Thymus (tissue), 11 donors: Measurements from ENCODE around the gene TRIAP1. TPM values are rescaled to one million over a fixed set of nuclear protein-coding genes. Genes with fewer than 3 reads are reported as not detected.

ENCODE experiments used
- DNase-seq, 9 donors: peaks; one replicate each; pipeline ENCODE4 v3.0.0-alpha.2; 2013; ENCODE audit warnings: low spot score in 9 of 9, low read depth in 6 of 9, missing footprints in 1 of 9
- H3K27ac ChIP-seq, 2 donors: one replicate each; pipeline ENCODE4 v1.5.1; 2013; ENCODE audit warnings: control low read depth in 1 of 2, low read depth in 1 of 2, low read length in 1 of 2, mild to moderate bottlenecking in 1 of 2, moderate library complexity in 1 of 2
- H3K27me3 ChIP-seq, 2 donors: one replicate each; pipeline ENCODE4 v1.5.1; 2013; ENCODE audit warnings: low read length in 1 of 2; ENCODE audit not compliant: control insufficient read depth in 2 of 2, insufficient read depth in 1 of 2
- H3K36me3 ChIP-seq, 2 donors: one replicate each; pipeline ENCODE4 v1.5.1; 2013; ENCODE audit warnings: low read length in 1 of 2, mild to moderate bottlenecking in 1 of 2, moderate library complexity in 1 of 2; ENCODE audit not compliant: control insufficient read depth in 2 of 2, insufficient read depth in 2 of 2
- H3K4me1 ChIP-seq, 2 donors: one replicate each; pipeline ENCODE4 v1.5.1; 2013; ENCODE audit warnings: low read length in 2 of 2; ENCODE audit not compliant: control insufficient read depth in 2 of 2, insufficient read depth in 2 of 2
- H3K4me3 ChIP-seq, 2 donors: one replicate each; pipeline ENCODE4 v1.5.1; 2013; ENCODE audit warnings: low read length in 2 of 2, control low read depth in 1 of 2, mild to moderate bottlenecking in 1 of 2
- H3K9me3 ChIP-seq, 2 donors: one replicate each; pipeline ENCODE4 v1.5.1; 2013; ENCODE audit warnings: low read length in 1 of 2, mild to moderate bottlenecking in 1 of 2; ENCODE audit not compliant: control insufficient read depth in 2 of 2, insufficient read depth in 1 of 2
- WGBS: extraction: QIAGEN DNeasy Blood & Tissue Kit; methylation state at CpG from one replicate; pipeline ENCODE4 v1.1.7; 2013; 5-methylcytosine and 5-hydroxymethylcytosine counted together
- polyA plus RNA-seq: library from polyadenylated mRNA; stranded (reverse); fragments of 200-250 nt; gene quantifications from one replicate; pipeline ENCODE4 v1.2.3, GENCODE V29; 2013
- total RNA-seq: library from RNA; stranded (reverse); fragments of 120-200 nt; gene quantifications from one replicate; pipeline ENCODE4 v1.2.4, GENCODE V29; 2013
- donor health status: healthy.

TRIAP1 gene
- total and polyA plus RNA-seq, 2 donors, result 34.8 to 50.3 TPM

- Histone ChIP-seq H3K27ac (no peak overlapping the region), H3K36me3 (peaks cover 0 to 3% of the 10 kb centered on the region in 2 donors), H3K9me3 (no peaks in the 10 kb centered on the region), H3K4me3 (no peak overlapping the region), H3K4me1 (peaks cover 14 to 17% of the 10 kb centered on the region in 2 donors), H3K27me3 (no peaks in the 10 kb centered on the region)
- DNase-seq, result no peak
Observed at GRCh38 chr12:120472521-120472920, 26.3 kb upstream of the TRIAP1 start.

DNA sequence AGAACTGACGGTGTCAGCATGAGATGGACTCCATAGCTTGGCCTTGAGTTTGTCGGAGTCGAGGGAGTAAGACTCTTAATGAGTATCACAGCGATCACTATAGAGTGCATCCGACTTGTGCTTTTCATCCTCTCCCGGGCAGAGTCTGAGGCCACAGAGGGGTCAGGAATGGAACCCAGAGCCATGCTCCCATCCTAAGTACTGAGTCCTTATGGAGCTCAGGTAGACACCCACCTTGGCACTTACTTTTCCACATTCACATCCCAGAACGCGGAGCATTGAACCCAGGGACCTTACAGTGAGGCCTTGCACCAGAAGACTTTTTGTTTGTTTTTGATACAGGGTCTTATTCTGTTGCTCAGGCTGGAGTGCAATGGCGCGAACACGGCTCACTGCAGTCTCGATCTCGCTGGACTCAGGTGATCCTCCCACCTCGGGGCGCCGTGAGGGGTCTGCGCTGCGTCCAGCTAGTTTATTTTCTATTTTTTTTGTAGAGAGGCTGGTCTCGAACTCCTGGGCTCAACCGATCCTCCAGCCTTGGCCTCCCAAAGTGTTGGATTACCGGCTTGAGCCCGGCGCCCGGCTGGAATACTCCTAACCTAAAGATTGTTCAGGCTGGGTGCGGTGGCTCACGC, 24.1 kb upstream of the TRIAP1 start:
- peak in 3 of 9 donors; percentile 27 to 66 (median 46) for DNase-seq
- Histone ChIP-seq H3K4me3 (peak overlapping the region; percentile 67 to 91), H3K4me1 (peaks cover 14 to 22% of the 10 kb centered on the region in 2 donors), H3K36me3 (peaks cover 15 to 25% of the 10 kb centered on the region in 2 donors), H3K27ac (peak overlapping the region; percentile 47 to 71), H3K9me3 (no peaks in the 10 kb centered on the region), H3K27me3 (no peaks in the 10 kb centered on the region)
- WGBS, result 74% methylated on average over 26 of the region's 26 CpGs

GRCh38 chr12:120469450-120470149, 23.4 kb upstream of the TRIAP1 start, which contains the start of gene SRSF9:
Gene SRSF9 (minus strand): TSS chr12:120469748. CDS start chr12:120469609, 139 bp downstream.
- Histone ChIP-seq H3K36me3 (peaks cover 20 to 32% of the 10 kb centered on the region in 2 donors), H3K9me3 (no peaks in the 10 kb centered on the region), H3K27ac (peak within 1 kb of the TSS; percentile 94 to 96), H3K4me3 (peak within 1 kb of the TSS; percentile 67 to 91), H3K4me1 (peaks cover 14 to 22% of the 10 kb centered on the region in 2 donors), H3K27me3 (no peaks in the 10 kb centered on the region)
- under 1% methylated on average over 88 of the region's 88 CpGs for WGBS
- peak; percentile 92 to 99 (median 98) for DNase-seq

GRCh38 chr12:120468821-120469449, 22.8 kb upstream of the TRIAP1 start:
- no peaks in the 10 kb centered on the region for H3K27me3 ChIP-seq
- H3K4me1 ChIP-seq, result peaks cover 14 to 22% of the 10 kb centered on the region in 2 donors
- peak overlapping the region; percentile 67 to 91 for H3K4me3 ChIP-seq
- under 1% methylated on average over 56 of the region's 57 CpGs for WGBS
- no peaks in the 10 kb centered on the region for H3K9me3 ChIP-seq
- H3K27ac ChIP-seq, result peak overlapping the region; percentile 94 to 96
- peaks cover 24 to 38% of the 10 kb centered on the region in 2 donors for H3K36me3 ChIP-seq
- peak in 3 of 9 donors; percentile 15 to 72 (median 31) for DNase-seq

- Histone ChIP-seq H3K27me3 (no peaks in the 10 kb centered on the region), H3K4me3 (peak overlapping the region; percentile 67 to 91), H3K4me1 (peaks cover 14 to 22% of the 10 kb centered on the region in 2 donors), H3K36me3 (peaks cover 30 to 44% of the 10 kb centered on the region in 2 donors), H3K27ac (peak overlapping the region; percentile 94 to 96), H3K9me3 (no peaks in the 10 kb centered on the region)
- 4% methylated on average over 23 of the region's 23 CpGs for WGBS
- DNase-seq, result peak in 2 of 9 donors; percentile 12 to 37
Observed at GRCh38 chr12:120468325-120468820, 22.2 kb upstream of the TRIAP1 start.

DNA sequence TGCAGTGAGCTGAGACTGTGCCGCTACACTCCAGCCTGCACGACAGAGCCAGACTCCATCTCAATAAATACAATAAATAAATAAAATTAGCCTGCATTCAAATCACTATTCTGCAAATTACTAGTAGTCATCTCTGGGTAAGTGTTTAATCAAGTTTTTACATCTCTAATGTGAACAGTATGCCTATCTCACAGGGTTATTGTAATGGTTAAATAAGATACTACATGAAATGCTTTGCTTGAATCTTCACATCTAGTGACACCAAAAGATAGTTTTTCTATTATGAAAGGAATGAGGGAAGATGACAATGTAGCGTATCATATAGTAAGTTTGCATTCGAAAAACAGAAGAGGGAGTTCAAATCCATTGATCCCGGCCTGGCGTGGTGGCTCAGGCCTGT, 21.3 kb upstream of the TRIAP1 start:
- no peaks in the 10 kb centered on the region for H3K9me3 ChIP-seq
- 98% methylated on average over 6 of the region's 6 CpGs for WGBS
- no peak for DNase-seq
- peaks cover 14 to 22% of the 10 kb centered on the region in 2 donors for H3K4me1 ChIP-seq
- no peak overlapping the region for H3K4me3 ChIP-seq
- no peak overlapping the region for H3K27ac ChIP-seq
- peaks cover 39 to 53% of the 10 kb centered on the region in 2 donors for H3K36me3 ChIP-seq
- no peaks in the 10 kb centered on the region for H3K27me3 ChIP-seq

GRCh38 chr12:120466560-120467315, 20.6 kb upstream of the TRIAP1 start:
- no peaks in the 10 kb centered on the region for H3K9me3 ChIP-seq
- peaks cover 14 to 22% of the 10 kb centered on the region in 2 donors for H3K4me1 ChIP-seq
- H3K4me3 ChIP-seq, result no peak overlapping the region
- H3K27me3 ChIP-seq, result no peaks in the 10 kb centered on the region
- H3K36me3 ChIP-seq, result peaks cover 45 to 60% of the 10 kb centered on the region in 2 donors
- DNase-seq, result peak in 3 of 9 donors; percentile 17 to 42 (median 28)
- WGBS, result 83% methylated on average over 8 of the region's 8 CpGs
- H3K27ac ChIP-seq, result no peak overlapping the region

DNA sequence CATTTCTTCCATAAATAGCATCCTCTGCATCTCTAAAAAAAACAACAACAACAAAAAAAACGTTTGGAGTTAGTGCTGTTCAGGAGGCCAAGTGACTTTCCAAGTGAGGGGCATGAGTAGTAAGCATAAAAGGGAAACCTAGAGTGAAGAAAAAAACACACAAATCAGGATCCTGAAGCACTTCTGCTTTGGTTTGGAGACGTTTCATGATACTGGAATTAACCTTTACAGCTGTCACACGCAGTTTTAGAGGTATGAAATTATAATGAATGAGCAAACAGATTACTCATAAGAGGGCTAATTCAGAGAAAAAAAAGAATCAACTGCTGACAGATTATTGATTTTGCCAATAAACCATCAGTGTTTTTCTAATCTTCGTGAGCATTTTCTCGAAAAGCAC, 19.6 kb upstream of the TRIAP1 start:
- no peaks in the 10 kb centered on the region for H3K9me3 ChIP-seq
- H3K4me1 ChIP-seq, result peaks cover 14 to 20% of the 10 kb centered on the region in 2 donors
- WGBS, result 77% methylated on average over 5 of the region's 5 CpGs
- H3K4me3 ChIP-seq, result no peak overlapping the region
- peaks cover 49 to 70% of the 10 kb centered on the region in 2 donors for H3K36me3 ChIP-seq
- DNase-seq, result no peak
- H3K27me3 ChIP-seq, result no peaks in the 10 kb centered on the region
- no peak overlapping the region for H3K27ac ChIP-seq
